Measurements from ENCODE around the gene NOC2L. TPM values are rescaled to one million over a fixed set of nuclear protein-coding genes. Genes with fewer than 3 reads are reported as not detected.

NOC2L gene
- total RNA-seq, 1 experiment from 2014 or later = 214 TPM

- Histone ChIP-seq H3K27me3 (replicated peaks; ENCODE audit: insufficient read depth, low read depth, low read length, poor library complexity) (no peaks in the 10 kb centered on the region), H3K36me3 (ENCODE audit: insufficient read depth, low read length, poor library complexity, severe bottlenecking) (no peaks in the 10 kb centered on the region), H3K27ac (ENCODE audit: low read depth, low read length, poor library complexity, severe bottlenecking) (no peak overlapping the region), H3K4me1 (ENCODE audit: insufficient read depth, low read length, poor library complexity, severe bottlenecking) (peaks cover 46% of the 10 kb centered on the region), H3K9me3 (ENCODE audit: low read depth, low read length, poor library complexity, severe bottlenecking) (no peaks in the 10 kb centered on the region), H3K4me3 (ENCODE audit: low read depth, low read length, poor library complexity, severe bottlenecking) (peak overlapping the region; percentile 19)
- TF ChIP-seq EZH2 (IDR thresholded peaks at IDR 0.05; ENCODE audit: borderline replicate concordance, low read depth, low read length, poor library complexity, severe bottlenecking) (no peak), CTCF (conservative IDR thresholded peaks at IDR 0.05; ENCODE audit: low read depth, low read length) (peak; percentile 46)
- ChIA-PET POLR2A (ENCODE audit: low non-redundant PET) (no interaction called here), CTCF (no interaction called here)
- DNase-seq (ENCODE audit: low spot score) = peak; percentile 93
- intact Hi-C loops (cut with micrococcal nuclease; ENCODE audit: unreplicated experiment) = no loop called here
- BruUV-seq (replicated peaks) = no TSS peak
Measured at GRCh38 chr1:921011-921837, 37.8 kb downstream of the NOC2L start.

- H3K27me3 ChIP-seq (replicated peaks; ENCODE audit: insufficient read depth, low read depth, low read length, poor library complexity) = no peaks in the 10 kb centered on the region
- peak overlapping the region; percentile 19 for H3K4me3 ChIP-seq (ENCODE audit: low read depth, low read length, poor library complexity, severe bottlenecking)
- no peak overlapping the region for H3K27ac ChIP-seq (ENCODE audit: low read depth, low read length, poor library complexity, severe bottlenecking)
Measured at GRCh38 chr1:920521-920920, 38.5 kb downstream of the NOC2L start.

GRCh38 chr1:920010-920409, 39.0 kb downstream of the NOC2L start:
- DNase-seq (ENCODE audit: low spot score) = no peak
- ChIA-PET POLR2A (ENCODE audit: low non-redundant PET) (no interaction called here), CTCF (no interaction called here)
- H3K4me1 ChIP-seq (ENCODE audit: insufficient read depth, low read length, poor library complexity, severe bottlenecking) = peaks cover 46% of the 10 kb centered on the region
- H3K36me3 ChIP-seq (ENCODE audit: insufficient read depth, low read length, poor library complexity, severe bottlenecking) = no peaks in the 10 kb centered on the region
- no peak overlapping the region for H3K4me3 ChIP-seq (ENCODE audit: low read depth, low read length, poor library complexity, severe bottlenecking)
- no peak overlapping the region for H3K27ac ChIP-seq (ENCODE audit: low read depth, low read length, poor library complexity, severe bottlenecking)
- H3K9me3 ChIP-seq (ENCODE audit: low read depth, low read length, poor library complexity, severe bottlenecking) = no peaks in the 10 kb centered on the region
- TF ChIP-seq EZH2 (IDR thresholded peaks at IDR 0.05; ENCODE audit: borderline replicate concordance, low read depth, low read length, poor library complexity, severe bottlenecking) (no peak), CTCF (conservative IDR thresholded peaks at IDR 0.05; ENCODE audit: low read depth, low read length) (no peak)
- no peaks in the 10 kb centered on the region for H3K27me3 ChIP-seq (replicated peaks; ENCODE audit: insufficient read depth, low read depth, low read length, poor library complexity)
- BruUV-seq (replicated peaks) = no TSS peak
- intact Hi-C loops (cut with micrococcal nuclease; ENCODE audit: unreplicated experiment) = no loop called here

More at GRCh38 chr1:920521-920920, 38.5 kb downstream of the NOC2L start:
- intact Hi-C loops (cut with micrococcal nuclease; ENCODE audit: unreplicated experiment) = no loop called here
- TF ChIP-seq EZH2 (IDR thresholded peaks at IDR 0.05; ENCODE audit: borderline replicate concordance, low read depth, low read length, poor library complexity, severe bottlenecking) (no peak), CTCF (conservative IDR thresholded peaks at IDR 0.05; ENCODE audit: low read depth, low read length) (no peak)
- no TSS peak for BruUV-seq (replicated peaks)
- Histone ChIP-seq H3K9me3 (ENCODE audit: low read depth, low read length, poor library complexity, severe bottlenecking) (no peaks in the 10 kb centered on the region), H3K4me1 (ENCODE audit: insufficient read depth, low read length, poor library complexity, severe bottlenecking) (peaks cover 46% of the 10 kb centered on the region), H3K36me3 (ENCODE audit: insufficient read depth, low read length, poor library complexity, severe bottlenecking) (no peaks in the 10 kb centered on the region)
- no peak for DNase-seq (ENCODE audit: low spot score)
- ChIA-PET POLR2A (ENCODE audit: low non-redundant PET) (no interaction called here), CTCF (no interaction called here)
